ENCODE data around the gene IGFBP6.

DNA sequence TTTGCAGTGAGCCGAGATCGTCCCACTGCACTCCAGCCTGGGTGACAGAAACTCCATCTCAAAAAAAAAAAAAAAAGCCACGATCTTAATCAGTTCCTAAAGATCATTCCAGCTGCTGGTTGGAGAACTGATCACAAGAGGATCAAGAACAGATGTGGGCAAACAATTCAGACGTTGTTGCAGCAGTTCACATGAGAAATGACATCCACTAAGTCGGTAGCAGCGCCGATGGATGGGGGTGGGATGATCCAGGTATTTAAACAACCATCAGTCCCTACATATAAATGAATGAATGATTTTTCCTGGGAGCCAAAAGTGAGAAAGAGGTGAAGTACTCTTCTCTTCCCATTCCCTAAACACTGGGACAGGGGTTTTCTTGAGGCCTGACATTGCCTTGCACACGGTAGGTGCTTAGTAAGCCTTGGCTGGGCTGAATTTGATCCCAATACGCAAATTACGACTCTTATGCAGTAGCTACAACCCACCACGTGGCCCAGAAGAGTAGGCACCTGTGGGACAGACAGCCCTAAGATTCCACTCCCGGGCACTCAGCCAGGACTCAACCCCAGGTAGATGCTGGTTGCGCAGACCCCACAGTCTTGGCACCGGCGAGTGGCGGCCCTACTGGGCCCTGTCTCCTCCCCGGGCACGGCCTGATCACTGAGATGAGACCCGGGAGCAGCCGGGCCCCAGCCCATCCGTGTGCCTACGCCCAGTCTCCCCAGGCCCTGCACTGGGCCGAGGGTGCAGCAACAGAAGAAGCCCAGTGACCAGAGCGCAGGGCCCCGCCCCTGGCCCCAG lies 18.8 kb upstream of the IGFBP6 start:
- TF ChIP-seq, protein P1, sequence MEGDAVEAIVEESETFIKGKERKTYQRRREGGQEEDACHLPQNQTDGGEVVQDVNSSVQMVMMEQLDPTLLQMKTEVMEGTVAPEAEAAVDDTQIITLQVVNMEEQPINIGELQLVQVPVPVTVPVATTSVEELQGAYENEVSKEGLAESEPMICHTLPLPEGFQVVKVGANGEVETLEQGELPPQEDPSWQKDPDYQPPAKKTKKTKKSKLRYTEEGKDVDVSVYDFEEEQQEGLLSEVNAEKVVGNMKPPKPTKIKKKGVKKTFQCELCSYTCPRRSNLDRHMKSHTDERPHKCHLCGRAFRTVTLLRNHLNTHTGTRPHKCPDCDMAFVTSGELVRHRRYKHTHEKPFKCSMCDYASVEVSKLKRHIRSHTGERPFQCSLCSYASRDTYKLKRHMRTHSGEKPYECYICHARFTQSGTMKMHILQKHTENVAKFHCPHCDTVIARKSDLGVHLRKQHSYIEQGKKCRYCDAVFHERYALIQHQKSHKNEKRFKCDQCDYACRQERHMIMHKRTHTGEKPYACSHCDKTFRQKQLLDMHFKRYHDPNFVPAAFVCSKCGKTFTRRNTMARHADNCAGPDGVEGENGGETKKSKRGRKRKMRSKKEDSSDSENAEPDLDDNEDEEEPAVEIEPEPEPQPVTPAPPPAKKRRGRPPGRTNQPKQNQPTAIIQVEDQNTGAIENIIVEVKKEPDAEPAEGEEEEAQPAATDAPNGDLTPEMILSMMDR (IDR thresholded peaks at IDR 0.05): peak; percentile 18
- TF ChIP-seq EZH2 (IDR thresholded peaks at IDR 0.05; ENCODE audit: borderline replicate concordance, insufficient read depth, low read depth, low read length, poor library complexity, severe bottlenecking): no peak

Measured in B cell (primary cell).